Astrocyte of the cerebellum (primary cell): ENCODE results near the gene GHR.

ENCODE experiments used
- DNase-seq: peaks from one replicate; pipeline ENCODE4 v3.0.0-alpha.2; 2011; ENCODE audit warnings: low read depth
- H3K4me3 ChIP-seq: 2 replicates; pipeline ENCODE4 v1.5.1; 2011; ENCODE audit warnings: mild to moderate bottlenecking, low read depth, low read length, moderate library complexity
- CTCF ChIP-seq: IDR thresholded peaks from 2 replicates; pipeline ENCODE4 v1.5.1; 2012; ENCODE audit warnings: low read length, low read depth, moderate library complexity, mild to moderate bottlenecking; ENCODE audit errors: missing control alignments
- in situ Hi-C: cut with HindIII; loops from 2 replicates; pipeline ENCODE4 v1.10.0; 2017; ENCODE audit warnings: low sequenced_read_pairs

The GHR gene

DNA sequence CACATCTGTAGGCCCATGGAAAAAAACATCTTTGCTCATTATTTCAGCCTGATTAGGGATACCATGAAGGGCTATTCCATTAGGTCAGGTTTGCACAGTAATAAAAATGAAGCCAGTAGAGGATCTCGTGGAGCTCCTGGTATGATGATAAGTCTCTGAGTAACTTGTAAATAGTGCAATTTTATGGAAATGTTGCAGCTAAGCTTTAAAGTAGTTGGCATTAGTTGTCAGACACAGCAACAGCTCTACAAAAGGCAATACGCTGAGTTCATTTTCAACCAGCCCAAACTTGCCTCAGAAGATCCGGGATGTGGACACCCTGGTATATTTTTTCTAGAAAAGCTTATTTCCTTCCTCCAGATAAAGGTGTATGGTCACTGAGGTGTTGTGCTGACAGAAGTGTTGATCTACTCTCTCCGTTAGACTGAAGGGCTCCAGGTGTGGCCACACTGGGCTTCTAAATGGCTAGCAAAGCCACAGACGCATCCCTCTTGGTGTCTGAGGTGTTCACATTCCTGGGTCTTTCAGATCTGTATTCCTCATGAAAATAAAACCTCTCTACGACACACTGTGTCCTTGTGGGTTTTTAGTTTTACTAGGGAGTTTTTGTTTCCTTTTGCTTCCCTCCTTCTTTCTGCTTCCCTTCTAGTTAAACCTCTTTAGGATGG is 141.6 kb downstream of the GHR start:
- no peak overlapping the region for H3K4me3 ChIP-seq
- DNase-seq: no peak
- no peak for TF ChIP-seq CTCF
- in situ Hi-C loops: no loop called here

GRCh38 chr5:42566652-42567295 is 143.5 kb downstream of the GHR start:
- in situ Hi-C loops: no loop called here
- no peak for TF ChIP-seq CTCF

DNA sequence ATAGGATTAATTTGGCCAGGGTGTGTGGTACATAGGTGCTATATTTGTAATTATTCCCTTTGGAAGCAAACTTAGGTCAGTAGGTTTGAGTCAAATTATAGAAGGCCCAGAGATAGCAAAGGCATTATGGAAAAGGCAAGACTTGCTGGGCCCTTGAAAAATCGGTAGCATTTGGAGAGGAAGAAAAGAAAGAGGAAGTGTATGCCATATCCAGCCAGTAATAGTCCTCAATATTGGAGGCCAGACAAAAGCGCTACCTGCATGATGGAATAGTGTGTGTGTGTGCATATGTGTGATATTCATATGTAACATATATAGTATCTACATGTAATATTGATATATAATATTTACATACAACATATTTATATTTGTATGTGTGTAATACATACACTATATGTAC is 146.1 kb downstream of the GHR start:
- no peak for DNase-seq
- no peak overlapping the region for H3K4me3 ChIP-seq
- no peak for TF ChIP-seq CTCF
- in situ Hi-C loops: no loop called here

More at GRCh38 chr5:42566652-42567295, 143.5 kb downstream of the GHR start:
- no peak overlapping the region for H3K4me3 ChIP-seq
- DNase-seq: peak; percentile 15

DNA sequence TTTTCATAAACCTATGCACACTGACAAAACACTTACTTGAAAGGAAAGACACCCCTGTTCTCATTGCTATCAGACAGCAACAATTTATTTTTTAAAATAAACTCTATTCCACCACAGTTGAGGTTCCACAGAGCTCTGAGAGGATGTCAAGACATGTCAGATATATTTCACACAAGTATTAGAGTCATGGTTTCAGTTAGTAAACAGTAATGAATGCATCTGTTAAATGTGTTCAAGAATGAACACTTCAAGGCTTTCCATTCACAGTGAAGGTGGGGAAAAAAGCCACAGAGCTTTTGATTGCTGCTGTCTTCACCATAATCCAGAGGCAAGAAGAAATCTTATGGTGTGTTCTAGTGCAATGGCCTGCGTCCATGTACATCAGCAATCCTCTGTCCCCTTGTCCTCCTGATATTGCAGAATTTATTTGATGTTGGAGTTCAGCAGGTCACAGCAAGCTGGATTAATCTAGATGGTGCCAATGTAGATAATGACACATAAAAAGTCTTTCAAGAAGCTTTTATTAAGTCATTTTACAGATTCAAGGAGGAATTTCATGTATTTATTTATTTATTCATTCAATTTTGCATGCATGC is 146.8 kb downstream of the GHR start:
- no peak overlapping the region for H3K4me3 ChIP-seq
- in situ Hi-C loops: no loop called here
- DNase-seq: no peak
- TF ChIP-seq CTCF: no peak

DNA sequence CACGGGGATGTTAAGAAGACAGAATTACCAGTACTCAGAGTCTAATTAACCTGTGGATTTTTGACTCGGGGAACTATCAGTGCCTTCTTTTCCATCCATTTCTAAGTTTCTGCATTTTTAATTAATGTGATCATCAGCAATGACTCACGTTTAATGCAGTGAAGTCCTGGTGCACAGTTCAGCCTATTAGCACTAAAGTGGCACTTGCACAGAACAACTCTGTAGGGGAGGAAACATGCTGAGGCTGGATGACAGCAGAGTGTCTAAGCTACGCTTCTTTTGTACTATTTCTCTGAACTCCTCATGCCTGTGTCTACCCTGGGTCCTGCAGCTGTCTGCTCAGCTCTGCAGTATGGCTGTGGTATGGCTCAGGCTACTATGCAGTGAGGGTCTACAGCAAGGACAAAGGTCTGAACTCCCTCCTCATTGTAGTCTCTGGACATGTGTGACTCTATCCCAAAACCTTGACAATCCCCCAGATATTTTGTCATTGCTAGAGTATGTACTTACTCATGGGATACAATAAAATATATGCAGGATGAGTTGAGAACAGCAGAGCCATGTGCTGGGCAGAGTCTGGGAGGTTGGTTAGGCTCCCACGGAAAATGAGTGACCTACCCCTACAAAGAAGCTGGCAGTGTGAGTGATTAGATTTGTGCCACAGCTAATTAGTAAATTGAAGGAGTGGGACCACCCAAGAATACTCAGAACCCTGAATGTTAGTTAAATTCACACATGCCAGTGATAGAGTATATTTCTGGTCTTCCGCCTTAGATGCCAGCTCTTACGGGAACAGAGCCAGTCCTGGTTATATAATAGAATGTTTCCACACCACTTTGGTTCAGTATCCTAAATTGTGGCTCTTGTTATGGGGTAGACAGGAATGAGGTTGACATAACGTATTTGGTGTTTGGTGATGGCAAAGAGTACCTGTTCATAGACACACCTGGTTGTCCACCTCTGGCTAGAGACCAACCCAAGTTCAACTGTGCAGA is 148.0 kb downstream of the GHR start:
- H3K4me3 ChIP-seq: no peak overlapping the region
- in situ Hi-C loops: no loop called here
- no peak for TF ChIP-seq CTCF
- no peak for DNase-seq

DNA sequence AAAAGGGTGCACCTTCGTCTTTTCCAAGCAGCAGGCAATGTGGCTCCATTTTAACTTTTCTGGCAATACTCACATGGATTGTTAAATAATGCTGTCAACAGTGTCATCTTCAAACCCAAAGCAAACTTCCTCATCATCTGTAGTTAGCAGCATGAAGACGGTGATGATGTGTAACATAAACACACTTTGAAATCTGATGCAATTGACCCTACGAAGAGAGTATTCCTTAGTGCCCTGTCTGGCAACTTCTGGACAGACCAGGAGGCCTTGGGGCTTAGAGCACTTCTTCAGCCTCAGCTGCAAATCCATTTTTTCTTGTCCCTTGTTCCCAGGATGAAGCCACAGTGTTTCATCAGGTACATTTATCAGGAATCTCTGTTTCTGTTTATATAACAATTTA is 149.1 kb downstream of the GHR start:
- in situ Hi-C loops: no loop called here
- DNase-seq: no peak
- H3K4me3 ChIP-seq: no peak overlapping the region
- TF ChIP-seq CTCF: no peak
